SK-N-MC (cell line): Measurements from ENCODE around the gene SMG6.

Experiments used
- EZH2 ChIP-seq: fragments of 200-600 bp; sonication (generic); IDR thresholded peaks from one replicate; pipeline ENCODE4 v1.6.1; 2017; ENCODE audit warnings: antibody characterized with exemption
- POLR2AphosphoS5 ChIP-seq: IDR thresholded peaks from 2 replicates; pipeline ENCODE4 v1.6.1; 2012; ENCODE audit warnings: mild to moderate bottlenecking, low read depth, low read length, borderline replicate concordance

GRCh38 chr17:2247005-2247404 is 56.6 kb downstream of the SMG6 start:
- no peak for TF ChIP-seq EZH2
- no peak for TF ChIP-seq POLR2AphosphoS5
